ENCODE measurements around the gene IGSF21. TPM values are rescaled to one million over a fixed set of nuclear protein-coding genes. Genes with fewer than 3 reads are reported as not detected.

Gene IGSF21
- total and polyA plus RNA-seq, 2 of the 4 experiments (the other 2 are of a cell fraction), result not detected

- in situ Hi-C loops (cut with MboI; ENCODE audit: low sequenced_read_pairs) (no loop called here), dilution Hi-C loops (cut with HindIII; ENCODE audit: low sequenced_read_pairs, unreplicated experiment) (no loop called here), intact Hi-C loops (cut with micrococcal nuclease) (no loop called here)
- no peak overlapping the region for H3K9ac ChIP-seq (ENCODE audit: low read depth, low read length)
- H3K14ac ChIP-seq (replicated peaks; ENCODE audit: low read depth, low read length), result no peak overlapping the region
- no peak overlapping the region for H3K18ac ChIP-seq (ENCODE audit: low read depth, low read length)
- no peak overlapping the region for H4K8ac ChIP-seq (ENCODE audit: low read depth in 2 of 2, low read length in 2 of 2)
- no peak overlapping the region for H3K4me3 ChIP-seq (ENCODE audit: insufficient read depth, low read depth, low read length)
- no peak for TF ChIP-seq SMC3 (IDR thresholded peaks at IDR 0.05; ENCODE audit: low read depth, low read length)
- TF ChIP-seq CEBPB (IDR thresholded peaks at IDR 0.05; ENCODE audit: low read depth, low read length), result no peak
- no peak for TF ChIP-seq MXI1 (IDR thresholded peaks at IDR 0.05; ENCODE audit: borderline replicate concordance, low read depth, low read length)
- TF ChIP-seq MAZ (IDR thresholded peaks at IDR 0.05; ENCODE audit: borderline replicate concordance, low read depth, low read length), result no peak
- TF ChIP-seq, protein P1, sequence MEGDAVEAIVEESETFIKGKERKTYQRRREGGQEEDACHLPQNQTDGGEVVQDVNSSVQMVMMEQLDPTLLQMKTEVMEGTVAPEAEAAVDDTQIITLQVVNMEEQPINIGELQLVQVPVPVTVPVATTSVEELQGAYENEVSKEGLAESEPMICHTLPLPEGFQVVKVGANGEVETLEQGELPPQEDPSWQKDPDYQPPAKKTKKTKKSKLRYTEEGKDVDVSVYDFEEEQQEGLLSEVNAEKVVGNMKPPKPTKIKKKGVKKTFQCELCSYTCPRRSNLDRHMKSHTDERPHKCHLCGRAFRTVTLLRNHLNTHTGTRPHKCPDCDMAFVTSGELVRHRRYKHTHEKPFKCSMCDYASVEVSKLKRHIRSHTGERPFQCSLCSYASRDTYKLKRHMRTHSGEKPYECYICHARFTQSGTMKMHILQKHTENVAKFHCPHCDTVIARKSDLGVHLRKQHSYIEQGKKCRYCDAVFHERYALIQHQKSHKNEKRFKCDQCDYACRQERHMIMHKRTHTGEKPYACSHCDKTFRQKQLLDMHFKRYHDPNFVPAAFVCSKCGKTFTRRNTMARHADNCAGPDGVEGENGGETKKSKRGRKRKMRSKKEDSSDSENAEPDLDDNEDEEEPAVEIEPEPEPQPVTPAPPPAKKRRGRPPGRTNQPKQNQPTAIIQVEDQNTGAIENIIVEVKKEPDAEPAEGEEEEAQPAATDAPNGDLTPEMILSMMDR (conservative IDR thresholded peaks at IDR 0.05; ENCODE audit: low read depth, low read length), result no peak
- TF ChIP-seq POLR2A (IDR thresholded peaks at IDR 0.05; ENCODE audit: low read depth, low read length), result no peak
- TF ChIP-seq USF2 (IDR thresholded peaks at IDR 0.05; ENCODE audit: low read depth, low read length), result no peak
- TF ChIP-seq CHD1 (IDR thresholded peaks at IDR 0.05; ENCODE audit: low read depth, low read length), result no peak
- TF ChIP-seq, protein P2, sequence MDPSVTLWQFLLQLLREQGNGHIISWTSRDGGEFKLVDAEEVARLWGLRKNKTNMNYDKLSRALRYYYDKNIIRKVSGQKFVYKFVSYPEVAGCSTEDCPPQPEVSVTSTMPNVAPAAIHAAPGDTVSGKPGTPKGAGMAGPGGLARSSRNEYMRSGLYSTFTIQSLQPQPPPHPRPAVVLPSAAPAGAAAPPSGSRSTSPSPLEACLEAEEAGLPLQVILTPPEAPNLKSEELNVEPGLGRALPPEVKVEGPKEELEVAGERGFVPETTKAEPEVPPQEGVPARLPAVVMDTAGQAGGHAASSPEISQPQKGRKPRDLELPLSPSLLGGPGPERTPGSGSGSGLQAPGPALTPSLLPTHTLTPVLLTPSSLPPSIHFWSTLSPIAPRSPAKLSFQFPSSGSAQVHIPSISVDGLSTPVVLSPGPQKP (IDR thresholded peaks at IDR 0.05; ENCODE audit: borderline replicate concordance, low read depth, low read length), result no peak
- TF ChIP-seq RAD21 (IDR thresholded peaks at IDR 0.05; ENCODE audit: low read length), result no peak
- no peak overlapping the region for H2AK5ac ChIP-seq (ENCODE audit: low read depth, low read length)
- no peak overlapping the region for H3K4ac ChIP-seq (ENCODE audit: low read depth, low read length)
- H3K36me3 ChIP-seq (ENCODE audit: control insufficient read depth, insufficient read depth, low read length), result no peaks in the 10 kb centered on the region
- no peak overlapping the region for H3K4me2 ChIP-seq (ENCODE audit: low read depth, low read length)
- H3K23ac ChIP-seq (ENCODE audit: low read depth, low read length), result no peak overlapping the region
- no peak overlapping the region for H2AK9ac ChIP-seq (replicated peaks; ENCODE audit: low read depth, low read length, poor library complexity)
- WGBS, 2 experiments (ENCODE audit: extremely low coverage in 2 of 2, insufficient read length in 1 of 2), result no CpG with 5 or more reads among the region's 10 CpGs
- no peaks in the 10 kb centered on the region for H3K9me1 ChIP-seq (ENCODE audit: insufficient read depth, low read length)
- CTCF ChIA-PET, result no interaction called here
- H2BK5ac ChIP-seq (ENCODE audit: low read depth, low read length, poor library complexity, severe bottlenecking), result no peak overlapping the region
- BruUV-seq (replicated peaks), result no TSS peak
- H2BK20ac ChIP-seq (ENCODE audit: low read depth, low read length), result no peak overlapping the region
- H4K5ac ChIP-seq (ENCODE audit: low read depth, low read length), result no peak overlapping the region
- ATAC-seq (ENCODE audit: low read depth) (no peak), DNase-seq (no peak)
- H3K4me1 ChIP-seq (ENCODE audit: control insufficient read depth, insufficient read depth, low read length), result no peaks in the 10 kb centered on the region
- no peak overlapping the region for H2AFZ ChIP-seq (replicated peaks; ENCODE audit: low read length, poor library complexity)
- no peak overlapping the region for H4K91ac ChIP-seq (ENCODE audit: insufficient read depth, low read depth, low read length)
- H2BK120ac ChIP-seq (ENCODE audit: low read depth, low read length), result no peak overlapping the region
- no peak overlapping the region for H3K27ac ChIP-seq (ENCODE audit: insufficient read depth, low read length)
- H3K56ac ChIP-seq (ENCODE audit: extremely low read depth, insufficient read depth, low read length), result no peak overlapping the region
- no peak overlapping the region for H2BK15ac ChIP-seq (ENCODE audit: low read depth, low read length)
- POLR2A ChIA-PET (ENCODE audit: unreplicated experiment), result no interaction called here
- no peaks in the 10 kb centered on the region for H3K79me1 ChIP-seq (ENCODE audit: low read depth in 1 of 2, low read length in 2 of 2)
- H3K27me3 ChIP-seq (ENCODE audit: control insufficient read depth, insufficient read depth, low read length), result no peaks in the 10 kb centered on the region
- no peaks in the 10 kb centered on the region for H4K20me1 ChIP-seq (ENCODE audit: insufficient read depth, low read length)
- peaks cover 40% of the 10 kb centered on the region for H3K9me3 ChIP-seq (ENCODE audit: control insufficient read depth, insufficient read depth, low read length)
Measured at GRCh38 chr1:18312961-18313360, 205.4 kb downstream of the IGSF21 start.

Data from IMR-90 (cell line).